Memory B cell (primary cell): ENCODE measurements around the gene MAP4K5.

Experiments
- ATAC-seq: fragments of 150-1000 bp; cut with Tn5 transposase; 2 replicates; pipeline ENCODE4 v1.10.0; 2021; ENCODE audit warnings: low read depth, mild to moderate bottlenecking, moderate library complexity
- DNase-seq, 2 donors: peaks; one replicate each; pipeline ENCODE4 v3.0.0; 2022; ENCODE audit warnings: low spot score in 2 of 2
- H3K27ac Mint-ChIP-seq: one replicate; pipeline ENCODE4 v1.8.0; 2022; ENCODE audit warnings: mild to moderate bottlenecking, moderate library complexity, mixed read lengths
- H3K27me3 Mint-ChIP-seq: one replicate; pipeline ENCODE4 v1.8.0; 2022; ENCODE audit warnings: mixed read lengths
- H3K36me3 Mint-ChIP-seq: one replicate; pipeline ENCODE4 v1.8.0; 2022; ENCODE audit warnings: mild to moderate bottlenecking, mixed read lengths
- H3K4me1 Mint-ChIP-seq: one replicate; pipeline ENCODE4 v1.8.0; 2022; ENCODE audit warnings: mixed read lengths
- H3K4me3 Mint-ChIP-seq: one replicate; pipeline ENCODE4 v1.8.0; 2022; ENCODE audit warnings: mild to moderate bottlenecking, moderate library complexity, mixed read lengths
- H3K9me3 Mint-ChIP-seq: one replicate; pipeline ENCODE4 v1.8.0; 2022; ENCODE audit warnings: mixed read lengths

Gene MAP4K5

DNA sequence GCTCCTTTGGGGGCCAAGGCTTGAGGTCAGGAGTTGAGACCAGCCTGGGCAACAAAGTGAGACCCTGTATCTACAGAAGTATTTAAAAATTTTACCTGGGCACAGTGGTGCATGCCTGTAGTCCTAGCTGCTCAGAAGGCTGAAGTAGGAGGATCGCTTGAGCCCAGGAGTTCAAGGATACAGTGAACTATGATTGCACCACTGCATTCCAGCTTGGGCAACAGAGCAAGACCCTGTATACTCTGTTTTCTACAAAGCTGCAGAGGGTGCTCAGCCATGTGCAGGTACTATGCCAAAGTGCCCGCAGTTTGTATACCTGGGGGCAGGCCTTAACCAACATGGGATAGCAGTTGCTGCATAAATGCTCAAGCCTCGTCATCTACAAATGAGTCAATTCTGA lies 108.8 kb downstream of the MAP4K5 start:
- Mint-ChIP-seq H3K36me3 (peaks cover 19% of the 10 kb centered on the region), H3K4me3 (no peak overlapping the region), H3K27me3 (no peaks in the 10 kb centered on the region), H3K4me1 (no peaks in the 10 kb centered on the region), H3K27ac (no peak overlapping the region), H3K9me3 (no peaks in the 10 kb centered on the region)
- DNase-seq (no peak), ATAC-seq (no peak)

DNA sequence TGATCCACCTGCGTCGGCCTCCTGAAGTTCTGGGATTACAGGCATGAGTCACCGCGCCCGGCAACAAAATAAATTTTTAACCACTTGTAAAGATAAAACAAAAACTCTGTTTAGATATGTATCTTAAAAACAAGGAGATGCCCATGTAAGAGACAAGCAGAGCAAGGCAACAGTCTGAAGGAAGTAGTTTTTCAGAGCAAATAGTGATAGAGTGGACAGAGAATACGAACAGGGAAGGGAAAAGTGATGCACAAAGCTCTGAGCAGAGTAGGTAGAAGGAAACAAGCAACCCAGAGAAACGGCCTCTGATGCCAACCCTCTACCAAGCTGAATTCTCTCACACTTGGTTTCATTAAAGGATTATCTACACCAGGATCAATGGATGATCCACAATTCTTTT lies 110.9 kb downstream of the MAP4K5 start:
- no peaks in the 10 kb centered on the region for H3K27me3 Mint-ChIP-seq
- peaks cover 25% of the 10 kb centered on the region for H3K36me3 Mint-ChIP-seq
- H3K9me3 Mint-ChIP-seq: peaks cover 2% of the 10 kb centered on the region
- no peak overlapping the region for H3K4me3 Mint-ChIP-seq
- H3K27ac Mint-ChIP-seq: no peak overlapping the region
- no peak for DNase-seq
- H3K4me1 Mint-ChIP-seq: no peaks in the 10 kb centered on the region
- no peak for ATAC-seq

DNA sequence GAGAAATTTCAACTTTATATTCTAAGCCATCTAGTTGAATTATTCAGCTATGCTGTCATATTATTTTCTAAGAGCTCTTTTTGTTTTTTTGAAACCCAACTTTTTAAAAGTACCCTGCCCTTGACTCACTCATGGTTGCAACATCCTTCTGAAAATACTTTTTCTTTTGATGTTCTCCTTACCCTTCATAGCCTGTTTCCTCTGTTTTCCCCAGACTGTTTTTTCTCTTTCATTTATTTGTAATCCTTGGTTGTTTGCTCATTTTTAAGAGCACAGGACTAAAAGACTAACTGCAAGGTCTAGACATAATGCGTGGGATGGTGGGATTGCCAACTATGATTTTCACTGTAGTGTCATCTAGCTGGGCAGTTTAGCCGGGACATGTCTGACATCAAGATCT lies 114.5 kb downstream of the MAP4K5 start:
- H3K36me3 Mint-ChIP-seq: peaks cover 32% of the 10 kb centered on the region
- ATAC-seq (no peak), DNase-seq (no peak)
- H3K27ac Mint-ChIP-seq: no peak overlapping the region
- no peaks in the 10 kb centered on the region for H3K27me3 Mint-ChIP-seq
- H3K4me3 Mint-ChIP-seq: no peak overlapping the region
- H3K9me3 Mint-ChIP-seq: peaks cover 5% of the 10 kb centered on the region
- no peaks in the 10 kb centered on the region for H3K4me1 Mint-ChIP-seq

DNA sequence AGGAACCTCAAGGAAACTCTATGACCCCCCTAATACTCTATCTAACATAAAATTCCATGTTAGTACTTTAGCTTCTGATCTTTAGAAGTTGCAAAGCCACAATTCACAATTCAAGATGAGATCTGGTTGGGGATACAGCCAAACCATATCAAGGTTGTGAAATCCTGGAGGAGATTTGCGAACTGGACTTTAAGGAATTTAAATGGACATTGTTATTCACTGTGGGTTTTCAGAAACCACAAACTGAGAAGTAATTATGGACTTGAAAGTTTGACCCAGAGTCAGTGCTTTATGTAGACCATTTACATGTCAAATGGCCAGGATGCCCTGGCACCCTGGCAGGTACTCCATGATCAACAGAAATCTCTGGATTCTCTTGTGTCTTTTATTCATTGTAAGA lies 121.4 kb downstream of the MAP4K5 start:
- DNase-seq (no peak), ATAC-seq (no peak)
- Mint-ChIP-seq H3K27me3 (no peaks in the 10 kb centered on the region), H3K36me3 (peaks cover 10% of the 10 kb centered on the region), H3K9me3 (peaks cover 5% of the 10 kb centered on the region), H3K27ac (no peak overlapping the region), H3K4me3 (no peak overlapping the region), H3K4me1 (no peaks in the 10 kb centered on the region)

DNA sequence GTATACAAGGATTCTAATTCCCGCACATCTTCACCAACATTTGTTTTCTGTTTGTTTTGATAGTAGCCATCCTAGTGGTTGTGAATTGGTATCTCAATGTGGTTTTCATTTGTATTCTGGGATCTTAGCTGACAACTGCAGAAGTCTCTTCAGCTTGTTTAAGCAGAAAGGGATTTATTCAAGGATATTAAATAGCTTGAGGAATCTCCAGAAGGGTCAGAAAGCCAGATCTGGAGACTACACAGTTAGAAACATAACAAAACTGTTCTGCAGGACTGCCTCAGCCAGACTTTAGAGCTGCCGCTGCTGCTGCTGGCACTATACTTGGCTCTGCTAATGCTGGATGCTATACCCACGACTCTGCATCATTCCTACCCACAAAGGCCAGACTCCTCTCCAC lies 122.3 kb downstream of the MAP4K5 start:
- Mint-ChIP-seq H3K4me3 (no peak overlapping the region), H3K9me3 (peaks cover 5% of the 10 kb centered on the region), H3K4me1 (no peaks in the 10 kb centered on the region), H3K36me3 (peaks cover 9% of the 10 kb centered on the region), H3K27ac (no peak overlapping the region), H3K27me3 (no peaks in the 10 kb centered on the region)
- ATAC-seq (no peak), DNase-seq (no peak)

DNA sequence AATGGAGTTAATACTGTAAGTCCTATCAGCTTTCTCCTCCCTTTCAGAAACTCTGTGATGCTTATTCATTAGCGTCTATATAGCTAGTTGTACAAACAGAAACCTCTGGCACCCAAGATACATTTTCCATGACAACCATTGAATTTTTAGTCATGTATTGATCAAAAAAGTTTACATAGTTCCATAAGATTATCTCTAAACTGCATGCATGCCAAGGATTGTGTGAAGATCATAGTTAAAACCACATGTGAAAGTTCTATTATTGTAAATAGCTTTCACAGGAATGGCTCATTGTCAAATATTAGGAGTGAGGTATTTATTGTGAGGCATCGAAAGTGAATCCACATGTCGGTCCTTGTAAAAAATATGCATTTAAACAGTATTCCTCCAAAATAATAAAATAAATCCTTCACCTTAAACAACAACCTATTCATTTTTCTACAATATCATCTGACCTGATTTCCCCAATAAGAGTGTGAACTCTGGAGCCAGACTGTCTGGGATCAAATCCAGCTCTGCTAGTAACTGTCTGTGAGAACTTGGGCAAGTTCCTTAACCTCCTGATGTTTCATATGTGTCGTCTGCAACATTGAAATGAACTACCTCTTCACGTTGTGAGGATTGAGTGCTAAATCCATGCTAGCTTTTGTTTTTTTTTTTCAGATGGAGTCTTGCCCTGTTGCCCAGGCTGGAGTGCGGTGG lies 125.1 kb downstream of the MAP4K5 start:
- DNase-seq (no peak), ATAC-seq (no peak)
- peaks cover 1% of the 10 kb centered on the region for H3K36me3 Mint-ChIP-seq
- no peak overlapping the region for H3K27ac Mint-ChIP-seq
- H3K4me1 Mint-ChIP-seq: no peaks in the 10 kb centered on the region
- H3K9me3 Mint-ChIP-seq: peaks cover 1% of the 10 kb centered on the region
- H3K4me3 Mint-ChIP-seq: no peak overlapping the region
- no peaks in the 10 kb centered on the region for H3K27me3 Mint-ChIP-seq

DNA sequence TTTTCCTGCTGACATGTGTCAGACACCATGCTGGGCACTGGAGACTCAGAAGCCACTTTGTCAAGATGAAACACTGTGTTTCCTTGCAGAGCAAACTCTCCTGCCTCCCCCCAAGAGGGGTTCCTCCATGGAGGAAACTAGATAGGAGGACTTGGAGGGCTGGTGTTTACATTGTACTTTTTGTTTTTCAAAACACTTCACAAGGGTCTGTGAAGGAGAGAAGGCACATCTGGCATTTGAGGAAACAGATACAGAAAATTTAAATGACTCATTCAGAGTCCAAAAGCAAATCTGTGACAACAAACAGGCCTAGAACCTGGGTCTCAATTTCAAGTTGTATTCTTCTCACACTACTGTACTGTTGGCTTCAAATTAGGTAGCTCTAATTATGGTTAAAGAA lies 128.9 kb downstream of the MAP4K5 start:
- Mint-ChIP-seq H3K27ac (no peak overlapping the region), H3K27me3 (no peaks in the 10 kb centered on the region), H3K4me1 (no peaks in the 10 kb centered on the region), H3K36me3 (no peaks in the 10 kb centered on the region), H3K9me3 (no peaks in the 10 kb centered on the region), H3K4me3 (no peak overlapping the region)
- ATAC-seq: no peak
- DNase-seq: no peak

DNA sequence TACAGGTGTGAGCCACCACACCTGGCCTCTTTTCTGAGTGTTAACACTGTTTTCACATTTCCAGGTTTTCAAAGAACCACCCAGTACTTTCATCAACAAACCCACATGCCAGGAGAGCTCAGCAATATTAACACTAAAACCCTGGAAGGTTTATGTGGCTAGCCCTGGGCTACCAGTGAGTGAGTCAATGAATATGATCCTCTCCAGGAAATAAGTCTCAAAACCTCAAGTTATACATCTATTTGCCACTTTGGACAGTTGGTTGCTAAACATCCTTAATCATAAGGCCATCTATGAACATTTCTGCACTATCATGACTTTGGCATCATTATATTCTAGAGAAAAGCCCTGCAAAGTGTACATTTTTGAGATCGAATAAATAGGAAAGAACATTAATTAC lies 129.4 kb downstream of the MAP4K5 start:
- Mint-ChIP-seq H3K9me3 (no peaks in the 10 kb centered on the region), H3K4me1 (no peaks in the 10 kb centered on the region), H3K4me3 (no peak overlapping the region), H3K36me3 (no peaks in the 10 kb centered on the region), H3K27me3 (no peaks in the 10 kb centered on the region), H3K27ac (no peak overlapping the region)
- DNase-seq: no peak
- no peak for ATAC-seq

DNA sequence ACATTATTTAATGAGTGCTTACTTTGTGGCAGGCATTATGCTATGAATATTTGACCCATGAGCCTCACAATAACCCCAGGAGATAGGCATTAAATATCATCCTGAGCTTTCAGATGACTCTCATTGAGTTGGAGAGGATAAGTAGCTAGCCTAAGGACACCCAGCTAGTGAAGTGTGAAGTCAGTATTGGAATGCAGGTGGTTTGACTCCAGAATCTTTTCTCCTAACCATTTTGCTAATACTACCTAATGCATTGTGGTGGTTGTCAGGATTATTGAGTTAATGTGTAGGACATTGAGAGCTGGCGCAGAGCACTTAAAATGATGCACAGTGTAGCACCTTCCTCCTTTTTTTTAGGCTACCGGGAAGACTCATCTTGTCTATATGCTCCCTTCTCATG lies 131.9 kb downstream of the MAP4K5 start:
- Mint-ChIP-seq H3K27me3 (peaks cover 2% of the 10 kb centered on the region), H3K9me3 (no peaks in the 10 kb centered on the region), H3K4me1 (peaks cover 11% of the 10 kb centered on the region), H3K4me3 (no peak overlapping the region), H3K36me3 (peaks cover 2% of the 10 kb centered on the region), H3K27ac (no peak overlapping the region)
- no peak for DNase-seq
- ATAC-seq: no peak

DNA sequence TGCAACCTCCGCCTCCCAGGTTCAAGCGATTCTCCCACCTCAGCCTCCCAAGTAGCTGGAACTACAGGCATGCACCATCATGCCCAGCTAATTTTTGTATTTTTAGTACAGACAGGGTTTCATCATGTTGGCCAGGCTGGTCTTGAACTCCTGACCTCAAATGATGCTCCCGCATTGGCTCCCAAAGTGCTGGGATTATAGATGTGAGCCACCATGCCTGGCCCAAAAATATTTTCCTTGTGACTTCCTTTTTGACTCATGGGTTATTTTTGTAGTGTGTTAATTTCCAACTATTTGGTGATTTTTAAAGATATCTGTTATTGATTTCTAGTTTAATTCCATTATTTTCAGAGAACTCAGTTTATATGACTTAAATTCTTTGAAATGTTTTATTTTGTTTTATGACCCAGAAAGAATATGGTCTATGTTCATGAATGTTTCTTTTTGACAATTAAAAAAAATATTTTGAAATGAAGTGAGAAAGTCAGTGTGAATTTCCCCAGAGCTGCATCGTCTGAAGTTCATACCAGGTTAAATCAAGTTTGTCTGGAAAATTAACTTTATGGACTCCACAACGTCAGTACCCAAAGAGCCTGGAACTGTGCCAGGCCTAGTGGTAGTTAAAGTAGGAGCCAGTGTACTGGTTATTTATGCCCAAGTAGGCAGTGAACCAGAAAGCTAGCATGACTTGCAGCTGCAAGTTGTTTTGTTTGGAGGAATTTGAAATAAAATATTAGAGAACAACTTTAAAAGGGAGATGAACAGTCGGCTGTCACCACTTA lies 132.9 kb downstream of the MAP4K5 start:
- Mint-ChIP-seq H3K27me3 (peaks cover 2% of the 10 kb centered on the region), H3K27ac (no peak overlapping the region), H3K36me3 (peaks cover 2% of the 10 kb centered on the region), H3K4me3 (no peak overlapping the region), H3K9me3 (no peaks in the 10 kb centered on the region), H3K4me1 (peaks cover 11% of the 10 kb centered on the region)
- DNase-seq: no peak
- ATAC-seq: no peak

DNA sequence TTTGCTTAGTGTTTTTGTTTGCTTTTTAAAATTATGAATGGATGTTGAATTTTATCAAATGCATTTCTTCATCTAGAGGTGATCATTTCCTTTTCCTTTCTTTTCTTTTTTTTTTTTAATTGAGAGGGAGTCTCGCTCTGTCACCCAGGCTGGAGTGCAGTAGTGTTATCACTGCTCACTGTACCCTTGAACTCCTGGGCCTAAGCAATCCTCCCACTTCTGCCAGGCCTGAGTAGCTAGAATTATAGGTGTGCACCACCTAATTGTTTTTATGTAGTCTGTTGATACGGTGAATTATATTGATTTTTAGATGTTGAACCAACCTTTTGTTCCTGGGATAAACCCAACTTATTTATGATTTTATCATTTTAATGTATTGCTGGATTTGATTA lies 134.2 kb downstream of the MAP4K5 start:
- no peak overlapping the region for H3K4me3 Mint-ChIP-seq
- H3K9me3 Mint-ChIP-seq: no peaks in the 10 kb centered on the region
- peaks cover 2% of the 10 kb centered on the region for H3K27me3 Mint-ChIP-seq
- peaks cover 2% of the 10 kb centered on the region for H3K36me3 Mint-ChIP-seq
- no peak for ATAC-seq
- H3K4me1 Mint-ChIP-seq: peaks cover 15% of the 10 kb centered on the region
- no peak for DNase-seq
- no peak overlapping the region for H3K27ac Mint-ChIP-seq

DNA sequence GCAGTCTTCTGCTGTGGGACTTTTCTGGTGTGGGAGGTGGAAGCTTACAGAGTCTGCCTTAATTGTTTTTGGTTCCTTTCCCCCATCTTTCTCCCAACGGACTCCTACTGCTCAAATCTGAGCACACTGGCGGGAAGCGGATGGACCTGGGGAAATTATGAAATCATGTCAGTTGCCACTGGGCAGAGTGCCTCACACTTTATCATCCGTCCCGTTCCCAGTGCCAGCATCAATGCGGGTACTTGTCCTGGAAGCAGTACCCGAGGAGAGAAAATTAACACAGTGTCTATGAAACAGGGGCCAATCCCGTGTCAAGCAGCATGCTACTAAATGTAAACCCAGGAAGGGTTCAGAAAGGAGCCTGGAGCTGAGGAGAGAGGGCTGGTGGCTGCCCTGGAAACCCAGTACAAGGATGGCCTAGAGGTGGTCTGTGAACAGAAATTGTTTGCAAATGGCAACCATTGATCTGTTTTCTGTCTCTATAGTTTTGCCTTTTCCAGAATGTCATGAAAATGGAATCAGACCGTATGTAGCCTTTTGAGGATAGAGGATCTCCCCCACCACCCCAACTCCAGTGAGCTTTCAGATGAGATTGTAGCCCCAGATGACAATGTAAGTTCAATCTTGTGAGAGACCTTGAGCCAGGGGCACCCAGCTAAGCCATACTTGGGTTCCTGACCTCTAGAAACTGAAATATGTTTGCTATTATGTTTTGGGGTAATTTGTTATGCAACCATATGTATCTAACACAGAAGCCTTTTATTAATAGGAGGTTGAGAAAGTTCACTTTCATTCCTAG lies 134.8 kb downstream of the MAP4K5 start:
- DNase-seq: no peak
- Mint-ChIP-seq H3K36me3 (peaks cover 2% of the 10 kb centered on the region), H3K4me1 (peaks cover 15% of the 10 kb centered on the region), H3K27me3 (peaks cover 2% of the 10 kb centered on the region), H3K4me3 (peak overlapping the region; percentile 90), H3K27ac (no peak overlapping the region), H3K9me3 (no peaks in the 10 kb centered on the region)
- ATAC-seq: no peak

DNA sequence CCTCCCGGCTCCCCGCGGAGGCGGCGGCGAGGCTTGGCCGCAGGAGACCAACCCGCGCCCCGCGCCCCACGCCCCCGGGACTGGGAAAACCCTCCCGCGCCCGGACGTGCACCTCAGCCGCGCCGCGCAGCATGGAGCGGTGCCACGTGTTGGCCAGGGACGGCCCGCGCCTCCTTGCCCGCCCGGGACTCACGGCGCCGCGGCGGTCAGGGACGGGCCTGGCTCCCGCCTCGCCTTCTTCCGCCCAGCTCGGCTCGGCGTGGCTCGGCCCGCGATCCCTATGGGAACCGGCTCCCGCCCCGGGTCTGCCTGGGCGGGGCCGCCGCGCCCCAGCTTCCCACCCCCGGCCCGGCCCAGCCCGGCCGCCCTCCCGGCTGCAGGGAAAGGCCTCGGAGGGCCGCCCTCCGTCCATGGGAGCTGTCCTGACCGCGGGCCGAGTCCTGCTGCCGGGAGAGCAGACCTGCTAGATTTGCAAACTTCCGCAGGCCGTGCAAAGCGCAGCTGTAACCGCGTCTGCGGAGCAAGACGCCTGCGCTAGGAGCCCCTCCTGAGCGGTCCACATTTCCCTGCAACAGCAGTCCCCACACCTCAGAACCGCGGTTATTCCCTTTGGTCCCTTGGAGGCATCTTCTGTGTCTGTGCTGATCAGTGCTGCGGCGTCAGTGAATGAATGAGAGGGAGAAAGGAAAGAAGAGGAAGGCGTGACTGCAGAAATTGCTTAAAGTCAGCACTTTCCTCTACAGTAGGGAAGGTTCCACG lies 135.6 kb downstream of the MAP4K5 start, which contains the start of gene CDKL1:
Gene CDKL1, minus strand, starts transcription at position 251 of the 759 bp plus-strand sequence. CDS start 1,013 bp downstream, outside the sequence.
- Mint-ChIP-seq H3K4me3 (peak within 1 kb of the TSS; percentile 90), H3K4me1 (peaks cover 15% of the 10 kb centered on the region), H3K9me3 (no peaks in the 10 kb centered on the region), H3K27ac (peak within 1 kb of the TSS; percentile 39), H3K36me3 (peaks cover 2% of the 10 kb centered on the region), H3K27me3 (peaks cover 2% of the 10 kb centered on the region)
- ATAC-seq: peak; percentile 65
- DNase-seq: peak; percentile 7 to 34
